HEK293 (cell line): Measurements from ENCODE around the gene IGFBPL1.

Source experiments
- CTCF ChIA-PET: fragments of 350-600 bp; formaldehyde crosslinking; extraction: SDS; loops from one replicate; lab custom pipeline; 2021; ENCODE audit warnings: antibody characterized with exemption; lab: Yijun Ruan, JAX
- POLR2A ChIA-PET: fragments of 300-600 bp; formaldehyde crosslinking; extraction: SDS; loops from one replicate; lab custom pipeline; 2020; ENCODE audit warnings: antibody characterized with exemption, inconsistent platforms; lab: Yijun Ruan, JAX
- H3K27ac ChIP-seq: fragments of 200-500 bp; sonication (Bioruptor generic); 2 replicates; pipeline ENCODE4 v1.5.1; 2014; ENCODE audit warnings: low read depth, low read length, control low read depth, inconsistent platforms; ENCODE audit errors: extremely low read depth
- H3K36me3 ChIP-seq, 2 experiments: fragments of 200-500 bp in 1 of 2; sonication (Bioruptor generic) in 1 of 2; 1 replicate in 1 of 2; 2 replicates in 1 of 2; pipeline ENCODE4 v1.5.1; 2014 to 2017; ENCODE audit warnings: inconsistent platforms in 2 of 2, low read length in 2 of 2; ENCODE audit not compliant: control insufficient read depth in 2 of 2, insufficient read depth in 1 of 2
- H3K4me1 ChIP-seq: fragments of 200-500 bp; sonication (Bioruptor generic); 2 replicates; pipeline ENCODE4 v1.5.1; 2014; ENCODE audit warnings: mild to moderate bottlenecking, low read length, inconsistent platforms; ENCODE audit not compliant: control insufficient read depth, insufficient read depth
- H3K4me3 ChIP-seq: 2 replicates; pipeline ENCODE4 v1.5.1; 2011; ENCODE audit warnings: low read depth, mild to moderate bottlenecking, control low read depth, low read length, moderate library complexity
- H3K9me3 ChIP-seq: fragments of 200-500 bp; sonication (Bioruptor generic); 2 replicates; pipeline ENCODE4 v1.5.1; 2014; ENCODE audit warnings: low read depth, low read length, inconsistent platforms; ENCODE audit not compliant: control insufficient read depth, insufficient read depth
- HOXC10 ChIP-seq: sonication (generic); formaldehyde crosslinking; IDR thresholded peaks from 2 replicates; pipeline ENCODE4 v1.8.1; 2023; ENCODE audit warnings: mild to moderate bottlenecking, missing genetic modification reagents
- ZBTB11 ChIP-seq: fragments of 450-650 bp; formaldehyde crosslinking; conservative IDR thresholded peaks from 2 replicates; pipeline ENCODE4 v1.5.1; 2016; ENCODE audit warnings: low read depth, missing biosample characterization, missing genetic modification characterization
- ZNF221 ChIP-seq: fragments of 450-650 bp; formaldehyde crosslinking; IDR thresholded peaks from 2 replicates; pipeline ENCODE4 v1.5.1; 2017; ENCODE audit warnings: missing biosample characterization, missing genetic modification characterization, borderline replicate concordance
- ZNF292 ChIP-seq: fragments of 450-650 bp; formaldehyde crosslinking; IDR thresholded peaks from 2 replicates; pipeline ENCODE4 v1.5.1; 2016; ENCODE audit warnings: low read depth, missing biosample characterization, missing genetic modification characterization, borderline replicate concordance
- ZNF416 ChIP-seq: fragments of 450-650 bp; formaldehyde crosslinking; IDR thresholded peaks from 2 replicates; pipeline ENCODE4 v1.5.1; 2016; ENCODE audit warnings: missing biosample characterization, missing genetic modification characterization
- ZNF449 ChIP-seq: fragments of 450-650 bp; formaldehyde crosslinking; IDR thresholded peaks from 2 replicates; pipeline ENCODE4 v1.5.1; 2017; ENCODE audit warnings: missing biosample characterization, mild to moderate bottlenecking, missing genetic modification characterization, moderate library complexity
- ZNF510 ChIP-seq: fragments of 450-650 bp; formaldehyde crosslinking; IDR thresholded peaks from 2 replicates; pipeline ENCODE4 v1.5.1; 2018; ENCODE audit warnings: mild to moderate bottlenecking, missing genetic modification characterization, missing biosample characterization; ENCODE audit not compliant: insufficient replicate concordance
- ZNF624 ChIP-seq: fragments of 450-650 bp; formaldehyde crosslinking; IDR thresholded peaks from 2 replicates; pipeline ENCODE4 v1.5.1; 2017; ENCODE audit warnings: missing biosample characterization, missing genetic modification characterization
- ZNF701 ChIP-seq: fragments of 450-650 bp; formaldehyde crosslinking; IDR thresholded peaks from 2 replicates; pipeline ENCODE4 v1.5.1; 2016; ENCODE audit warnings: missing biosample characterization, missing genetic modification characterization
- TF ChIP-seq, protein P1 (sequence below): fragments of 450-650 bp; formaldehyde crosslinking; IDR thresholded peaks from 2 replicates; pipeline ENCODE4 v1.5.1; 2016; ENCODE audit warnings: missing biosample characterization, missing genetic modification characterization
- TF ChIP-seq, protein P2 (sequence below): fragments of 450-650 bp; formaldehyde crosslinking; optimal IDR thresholded peaks from 2 replicates; pipeline ENCODE3; 2016; ENCODE audit warnings: missing biosample characterization, mild to moderate bottlenecking, missing genetic modification characterization
- TF ChIP-seq, protein P3 (sequence below): fragments of 450-650 bp; IDR thresholded peaks from 2 replicates; pipeline ENCODE4 v1.5.1; 2018; ENCODE audit warnings: missing biosample characterization, missing genetic modification characterization

Gene IGFBPL1

DNA sequence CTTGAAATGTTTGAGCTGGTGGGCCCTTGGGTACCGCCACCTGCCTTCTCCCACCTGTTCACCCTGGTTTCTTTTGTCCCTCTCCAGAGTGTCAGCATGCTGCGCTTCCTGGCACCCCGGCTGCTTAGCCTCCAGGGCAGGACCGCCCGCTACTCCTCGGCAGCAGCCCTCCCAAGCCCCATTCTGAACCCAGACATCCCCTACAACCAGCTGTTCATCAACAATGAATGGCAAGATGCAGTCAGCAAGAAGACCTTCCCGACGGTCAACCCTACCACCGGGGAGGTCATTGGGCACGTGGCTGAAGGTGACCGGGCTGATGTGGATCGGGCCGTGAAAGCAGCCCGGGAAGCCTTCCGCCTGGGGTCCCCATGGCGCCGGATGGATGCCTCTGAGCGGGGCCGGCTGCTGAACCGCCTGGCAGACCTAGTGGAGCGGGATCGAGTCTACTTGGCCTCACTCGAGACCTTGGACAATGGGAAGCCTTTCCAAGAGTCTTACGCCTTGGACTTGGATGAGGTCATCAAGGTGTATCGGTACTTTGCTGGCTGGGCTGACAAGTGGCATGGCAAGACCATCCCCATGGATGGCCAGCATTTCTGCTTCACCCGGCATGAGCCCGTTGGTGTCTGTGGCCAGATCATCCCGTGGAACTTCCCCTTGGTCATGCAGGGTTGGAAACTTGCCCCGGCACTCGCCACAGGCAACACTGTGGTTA lies 28.4 kb downstream of the IGFBPL1 start:
- TF ChIP-seq, protein P1, sequence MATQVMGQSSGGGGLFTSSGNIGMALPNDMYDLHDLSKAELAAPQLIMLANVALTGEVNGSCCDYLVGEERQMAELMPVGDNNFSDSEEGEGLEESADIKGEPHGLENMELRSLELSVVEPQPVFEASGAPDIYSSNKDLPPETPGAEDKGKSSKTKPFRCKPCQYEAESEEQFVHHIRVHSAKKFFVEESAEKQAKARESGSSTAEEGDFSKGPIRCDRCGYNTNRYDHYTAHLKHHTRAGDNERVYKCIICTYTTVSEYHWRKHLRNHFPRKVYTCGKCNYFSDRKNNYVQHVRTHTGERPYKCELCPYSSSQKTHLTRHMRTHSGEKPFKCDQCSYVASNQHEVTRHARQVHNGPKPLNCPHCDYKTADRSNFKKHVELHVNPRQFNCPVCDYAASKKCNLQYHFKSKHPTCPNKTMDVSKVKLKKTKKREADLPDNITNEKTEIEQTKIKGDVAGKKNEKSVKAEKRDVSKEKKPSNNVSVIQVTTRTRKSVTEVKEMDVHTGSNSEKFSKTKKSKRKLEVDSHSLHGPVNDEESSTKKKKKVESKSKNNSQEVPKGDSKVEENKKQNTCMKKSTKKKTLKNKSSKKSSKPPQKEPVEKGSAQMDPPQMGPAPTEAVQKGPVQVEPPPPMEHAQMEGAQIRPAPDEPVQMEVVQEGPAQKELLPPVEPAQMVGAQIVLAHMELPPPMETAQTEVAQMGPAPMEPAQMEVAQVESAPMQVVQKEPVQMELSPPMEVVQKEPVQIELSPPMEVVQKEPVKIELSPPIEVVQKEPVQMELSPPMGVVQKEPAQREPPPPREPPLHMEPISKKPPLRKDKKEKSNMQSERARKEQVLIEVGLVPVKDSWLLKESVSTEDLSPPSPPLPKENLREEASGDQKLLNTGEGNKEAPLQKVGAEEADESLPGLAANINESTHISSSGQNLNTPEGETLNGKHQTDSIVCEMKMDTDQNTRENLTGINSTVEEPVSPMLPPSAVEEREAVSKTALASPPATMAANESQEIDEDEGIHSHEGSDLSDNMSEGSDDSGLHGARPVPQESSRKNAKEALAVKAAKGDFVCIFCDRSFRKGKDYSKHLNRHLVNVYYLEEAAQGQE (tag by site-specific recombination): no peak
- TF ChIP-seq ZBTB11 (tag by site-specific recombination) (no peak), ZNF416 (tag by site-specific recombination) (no peak), ZNF449 (tag by site-specific recombination) (no peak), ZNF624 (tag by site-specific recombination) (no peak), ZNF701 (tag by site-specific recombination) (no peak), HOXC10 (CRISPR knock-in tag) (no peak), ZNF292 (tag by site-specific recombination) (no peak), ZNF221 (no peak), ZNF510 (tag by site-specific recombination) (no peak)
- TF ChIP-seq, protein P2, sequence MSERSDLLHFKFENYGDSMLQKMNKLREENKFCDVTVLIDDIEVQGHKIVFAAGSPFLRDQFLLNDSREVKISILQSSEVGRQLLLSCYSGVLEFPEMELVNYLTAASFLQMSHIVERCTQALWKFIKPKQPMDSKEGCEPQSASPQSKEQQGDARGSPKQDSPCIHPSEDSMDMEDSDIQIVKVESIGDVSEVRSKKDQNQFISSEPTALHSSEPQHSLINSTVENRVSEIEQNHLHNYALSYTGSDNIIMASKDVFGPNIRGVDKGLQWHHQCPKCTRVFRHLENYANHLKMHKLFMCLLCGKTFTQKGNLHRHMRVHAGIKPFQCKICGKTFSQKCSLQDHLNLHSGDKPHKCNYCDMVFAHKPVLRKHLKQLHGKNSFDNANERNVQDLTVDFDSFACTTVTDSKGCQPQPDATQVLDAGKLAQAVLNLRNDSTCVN (tag by site-specific recombination): no peak
- TF ChIP-seq, protein P3, sequence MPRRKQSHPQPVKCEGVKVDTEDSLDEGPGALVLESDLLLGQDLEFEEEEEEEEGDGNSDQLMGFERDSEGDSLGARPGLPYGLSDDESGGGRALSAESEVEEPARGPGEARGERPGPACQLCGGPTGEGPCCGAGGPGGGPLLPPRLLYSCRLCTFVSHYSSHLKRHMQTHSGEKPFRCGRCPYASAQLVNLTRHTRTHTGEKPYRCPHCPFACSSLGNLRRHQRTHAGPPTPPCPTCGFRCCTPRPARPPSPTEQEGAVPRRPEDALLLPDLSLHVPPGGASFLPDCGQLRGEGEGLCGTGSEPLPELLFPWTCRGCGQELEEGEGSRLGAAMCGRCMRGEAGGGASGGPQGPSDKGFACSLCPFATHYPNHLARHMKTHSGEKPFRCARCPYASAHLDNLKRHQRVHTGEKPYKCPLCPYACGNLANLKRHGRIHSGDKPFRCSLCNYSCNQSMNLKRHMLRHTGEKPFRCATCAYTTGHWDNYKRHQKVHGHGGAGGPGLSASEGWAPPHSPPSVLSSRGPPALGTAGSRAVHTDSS: no peak
- Histone ChIP-seq H3K36me3 (peaks cover 0 to 32% of the 10 kb centered on the region in 2 experiments; a peak in 1 of 3 replicates), H3K4me3 (no peak overlapping the region), H3K4me1 (no peaks in the 10 kb centered on the region), H3K9me3 (no peaks in the 10 kb centered on the region), H3K27ac (no peak overlapping the region)
- ChIA-PET POLR2A (no interaction called here), CTCF (interaction anchor here (1.5 kb wide), 1 partner anchor 482 kb away, joined by 4 read pairs; no protein-coding TSS in a partner anchor)
